Hepatic stellate cell (primary cell): Measurements from ENCODE around the gene APLP2.
A peak's percentile ranks its signal among the peaks of the same experiment; 100 is the strongest.
"Not testable (repeated sequence)": the region's sequence is repeated elsewhere in the genome, so short reads cannot be mapped to it uniquely, and the experiment has no call there.

Experiments
- DNase-seq: peaks from one replicate; pipeline ENCODE4 v3.0.0; 2011; ENCODE audit warnings: low spot score

Gene APLP2

DNA sequence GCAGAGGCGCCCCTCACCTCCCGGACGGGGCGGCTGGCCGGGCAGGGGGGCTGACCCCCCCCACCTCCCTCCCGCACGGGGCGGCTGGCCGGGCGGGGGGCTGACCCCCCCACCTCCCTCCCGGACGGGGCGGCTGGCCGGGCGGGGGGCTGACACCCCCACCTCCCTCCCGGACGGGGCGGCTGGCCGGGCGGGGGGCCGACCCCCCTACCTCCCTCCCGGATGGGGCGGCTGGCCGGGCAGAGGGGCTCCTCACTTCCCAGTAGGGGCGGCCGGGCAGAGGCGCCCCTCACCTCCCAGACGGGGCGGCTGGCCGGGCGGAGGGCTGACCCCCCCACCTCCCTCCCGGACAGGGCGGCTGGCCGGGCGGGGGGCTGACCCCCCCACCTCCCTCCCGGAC is 21.5 kb downstream of the APLP2 start:
- not testable (repeated sequence) for DNase-seq

DNA sequence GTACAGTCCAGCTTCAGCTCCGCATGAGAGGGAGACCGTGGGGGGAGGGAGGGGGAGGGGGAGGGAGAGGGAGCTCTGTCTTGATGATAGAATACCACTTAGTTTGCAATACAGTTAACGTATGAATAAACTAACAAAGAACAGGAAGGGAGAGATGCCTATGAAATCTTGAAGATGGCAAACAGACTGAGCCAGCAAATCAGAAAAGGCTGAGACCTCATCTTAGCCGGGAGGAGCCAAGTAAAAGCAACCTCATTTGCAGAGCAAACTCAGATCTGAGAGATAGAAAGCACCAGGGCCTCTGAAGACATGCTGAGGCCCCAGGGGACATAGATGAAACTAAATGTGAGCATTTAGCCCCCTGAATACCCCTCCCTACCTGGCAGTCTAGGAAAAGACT is 23.0 kb downstream of the APLP2 start:
- DNase-seq, result no peak

DNA sequence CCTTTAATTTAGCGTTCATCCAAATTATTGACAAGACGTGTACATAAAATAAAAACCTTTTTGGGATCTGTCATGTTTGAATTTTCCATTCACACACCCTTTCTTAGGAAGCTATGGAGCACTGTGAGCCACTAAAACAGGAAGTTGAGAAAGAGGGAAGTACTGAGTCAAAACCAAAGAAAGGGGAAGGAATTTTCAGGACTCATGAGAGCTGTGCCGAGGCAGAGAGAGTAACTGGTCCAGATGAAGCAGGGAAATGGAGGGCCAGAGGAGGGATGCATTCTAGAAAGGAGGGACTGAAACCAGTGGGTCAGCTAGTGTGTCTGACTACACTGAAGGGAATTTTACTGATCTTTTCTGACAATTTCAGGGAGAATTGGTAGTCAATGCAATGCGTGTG is 24.9 kb downstream of the APLP2 start:
- no peak for DNase-seq

DNA sequence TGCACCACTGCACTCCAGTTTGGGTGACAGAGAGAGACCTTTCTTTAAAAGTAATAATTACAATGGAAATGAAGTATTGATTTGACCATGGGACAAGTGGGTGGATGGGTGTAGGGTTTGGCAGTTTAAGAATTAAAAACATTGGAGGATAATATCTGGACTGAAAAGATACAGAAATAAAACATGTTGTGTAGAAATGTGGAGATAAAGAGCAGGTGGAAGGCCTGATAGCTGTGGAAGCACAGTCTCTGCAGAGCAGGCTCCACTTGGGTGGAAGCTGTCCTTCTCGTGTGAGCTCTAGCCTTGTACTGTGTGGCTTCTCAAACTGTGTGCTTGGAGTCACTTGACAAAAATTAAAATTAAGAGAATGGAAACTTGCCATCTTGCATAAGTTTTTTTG is 25.6 kb downstream of the APLP2 start:
- DNase-seq, result no peak

DNA sequence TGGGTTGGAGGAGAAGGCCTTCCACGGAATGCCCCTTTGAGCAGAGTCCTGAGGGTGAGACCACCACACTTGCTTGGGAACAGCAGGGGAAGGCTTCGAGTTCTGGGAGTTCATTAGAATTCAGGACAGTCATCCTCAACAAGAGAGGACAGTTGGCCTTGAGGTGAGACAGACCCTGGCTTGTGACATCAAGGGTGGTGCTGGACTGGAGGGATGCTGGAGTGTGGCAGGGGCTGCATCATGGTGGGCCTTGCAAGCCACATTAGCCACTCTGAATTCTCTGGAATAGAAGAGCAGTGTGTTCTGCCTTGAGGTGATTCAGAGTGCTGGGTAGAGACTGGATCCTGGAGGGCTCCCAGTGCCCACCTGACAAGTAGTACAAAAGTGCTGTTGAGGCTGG is 26.3 kb downstream of the APLP2 start:
- DNase-seq, result no peak

DNA sequence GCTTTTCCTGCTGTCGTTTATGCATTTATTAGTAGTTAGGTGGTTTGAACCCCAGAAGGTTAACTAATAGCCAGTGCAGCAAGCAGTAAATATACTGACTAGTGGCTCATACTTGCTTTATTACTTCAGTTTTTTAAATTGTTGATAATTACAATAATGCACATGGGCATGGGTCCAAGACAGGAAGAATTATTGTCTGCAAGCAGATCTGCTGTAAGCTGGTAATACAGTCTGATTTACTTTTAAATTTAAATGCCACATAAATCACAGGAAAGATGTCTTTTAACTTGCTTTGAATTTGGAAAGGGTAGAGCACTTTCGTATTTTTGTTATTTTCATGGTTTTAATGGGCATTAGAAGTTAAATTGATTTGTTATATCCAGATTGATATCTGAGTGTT is 27.1 kb downstream of the APLP2 start:
- no peak for DNase-seq

DNA sequence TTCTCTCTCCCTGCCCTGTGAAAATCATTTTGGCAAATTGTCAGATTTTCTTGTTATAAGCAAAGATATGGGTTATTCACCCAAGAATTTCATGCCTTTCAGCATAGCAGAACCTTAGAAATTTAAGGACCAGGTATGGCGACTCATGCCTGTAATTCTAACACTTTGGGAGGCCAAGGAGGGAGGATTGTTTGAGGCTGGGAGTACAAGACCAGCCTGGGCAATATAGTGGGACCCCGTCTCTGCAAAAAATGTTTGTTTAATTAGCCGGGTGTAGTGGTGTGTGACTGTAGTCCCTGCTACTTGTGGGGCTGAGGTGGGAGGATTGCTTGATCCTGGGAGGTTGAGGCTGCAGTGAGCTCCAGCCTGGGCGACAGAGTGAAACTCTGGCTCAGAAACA is 27.6 kb downstream of the APLP2 start:
- DNase-seq, result no peak

DNA sequence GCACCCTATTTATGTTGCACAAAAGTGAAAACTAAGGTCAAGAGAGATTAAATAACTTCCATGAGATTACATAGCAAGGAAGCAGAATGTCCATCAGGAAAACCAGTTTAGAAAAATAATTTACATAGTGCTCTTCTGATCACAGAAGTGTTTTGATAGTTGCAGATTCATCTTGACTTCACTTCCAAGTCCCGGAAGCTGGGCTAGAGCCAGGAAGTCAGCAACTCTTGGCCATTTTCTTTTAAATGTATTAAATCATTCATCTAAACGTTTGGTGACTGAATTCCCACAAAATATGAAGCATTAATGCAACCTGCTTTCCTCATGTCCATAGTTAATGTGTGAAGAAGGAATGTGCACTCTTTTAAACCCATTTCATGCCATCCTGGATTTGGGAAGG is 29.7 kb downstream of the APLP2 start:
- DNase-seq, result no peak

DNA sequence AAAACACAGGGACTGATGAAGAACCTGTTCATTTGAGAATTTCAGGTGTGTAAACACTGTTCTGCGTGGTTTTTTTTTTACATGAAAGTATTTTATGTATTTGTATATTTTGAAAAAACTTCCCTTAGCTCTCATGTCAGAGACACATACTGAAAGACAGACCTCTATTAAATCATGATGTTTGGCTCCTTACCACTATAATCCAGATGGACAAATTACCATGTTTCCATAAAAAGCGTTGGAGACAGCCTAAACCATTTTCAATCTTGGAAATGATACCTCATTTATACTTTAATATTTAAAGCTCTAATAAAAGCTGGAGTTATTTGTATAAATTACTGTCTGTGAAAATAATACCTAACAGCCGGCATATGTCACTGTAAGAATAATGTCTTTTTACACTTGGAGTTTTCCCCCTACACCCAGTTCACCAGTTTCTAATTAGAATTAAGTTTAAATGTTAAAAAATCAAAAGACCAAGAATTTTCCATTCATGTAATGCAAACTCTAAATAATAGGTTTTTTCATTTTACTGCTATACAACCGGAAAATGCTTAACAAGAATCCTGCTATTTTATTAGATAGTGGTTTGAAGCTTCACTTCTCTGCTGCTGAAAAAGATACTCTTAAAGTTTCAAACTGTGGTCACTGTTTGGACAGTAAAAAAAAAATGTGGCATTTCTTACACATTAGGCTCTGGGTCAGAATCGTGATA is 30.8 kb downstream of the APLP2 start:
- DNase-seq, result no peak

DNA sequence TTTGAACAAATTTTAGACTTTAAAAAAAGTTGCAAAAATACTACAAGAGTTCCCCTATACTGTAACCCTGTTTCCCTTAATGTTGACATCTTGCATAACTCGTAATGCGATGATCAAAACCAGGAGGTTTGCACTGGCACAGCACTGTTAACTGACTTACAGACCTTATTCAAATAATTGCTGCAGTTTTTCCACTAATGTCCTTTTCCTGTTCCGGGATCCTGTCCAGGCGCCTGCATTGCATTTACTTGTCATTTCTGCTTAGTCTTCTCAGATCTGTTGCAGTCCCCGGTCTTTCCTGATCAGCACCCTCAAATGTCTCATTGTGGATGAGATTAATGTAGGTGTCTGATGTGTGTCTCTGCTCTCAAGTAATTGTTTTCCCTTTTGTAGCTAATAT is 32.0 kb downstream of the APLP2 start:
- no peak for DNase-seq

DNA sequence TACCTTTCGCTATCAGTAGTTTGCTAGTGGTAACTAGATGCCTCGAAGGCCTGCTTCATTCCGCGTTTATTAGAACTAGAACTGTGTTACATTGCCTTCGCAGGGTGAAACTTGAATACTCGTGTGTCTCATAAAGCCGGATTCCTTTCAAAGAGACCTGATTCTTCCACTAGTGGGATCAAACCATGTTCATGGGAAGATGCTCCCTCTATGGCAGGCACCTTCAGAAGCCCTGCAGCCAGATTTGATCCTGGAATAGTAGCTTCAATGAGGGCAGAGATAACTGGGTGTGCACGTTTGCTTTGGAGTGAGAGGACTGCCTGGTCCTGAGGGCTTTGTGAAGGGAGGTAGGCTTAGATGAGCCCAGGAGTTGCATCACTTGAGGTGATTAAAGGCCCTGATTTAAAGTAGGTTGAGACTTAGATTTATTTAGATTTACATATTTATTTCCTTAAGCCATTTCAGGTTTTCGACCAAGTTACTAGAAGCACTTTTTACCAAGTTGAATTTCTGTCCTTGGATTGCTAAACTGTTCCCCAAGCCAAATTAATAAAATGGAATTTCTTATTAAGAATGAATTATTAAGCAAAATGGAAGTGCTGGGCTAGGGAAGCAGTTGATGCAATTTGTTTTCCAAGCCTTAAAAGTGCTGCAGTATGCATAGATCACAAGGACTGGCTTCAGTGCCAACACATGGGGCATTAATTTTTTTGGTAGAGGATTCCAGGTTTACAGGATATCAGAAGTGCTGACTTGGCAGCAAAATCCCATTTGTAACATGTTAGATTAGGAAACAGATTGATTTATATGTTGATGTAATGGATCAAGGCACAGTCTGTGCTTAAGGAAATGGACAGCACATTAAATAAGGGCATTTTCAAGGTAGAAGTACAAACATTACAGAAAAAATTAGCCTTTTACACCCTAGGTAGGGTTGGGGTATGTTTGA is 32.9 kb downstream of the APLP2 start:
- DNase-seq, result no peak

DNA sequence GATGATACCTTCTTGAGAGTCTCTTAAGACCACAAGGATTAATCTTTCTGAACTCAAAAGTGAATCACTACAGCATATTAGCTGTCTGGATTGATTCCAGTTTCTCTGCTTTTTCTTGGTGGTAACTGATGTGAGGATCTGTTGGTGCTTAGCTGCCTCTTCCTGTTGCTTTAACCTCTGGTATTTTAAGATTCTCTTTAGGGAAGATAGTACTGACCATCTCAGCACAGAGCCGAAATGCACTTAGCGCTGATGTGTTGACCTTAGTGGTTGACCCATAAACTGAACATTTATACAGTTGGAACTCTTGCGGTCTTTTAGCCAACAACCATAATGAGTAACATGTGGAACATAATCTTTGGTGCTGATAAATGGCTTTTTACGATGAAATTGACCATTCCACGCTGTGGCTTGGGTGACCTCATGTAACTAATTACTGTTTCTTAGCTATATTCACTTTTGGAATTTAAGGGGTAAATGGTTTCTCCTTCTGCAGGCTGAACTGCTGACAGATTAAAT is 33.7 kb downstream of the APLP2 start:
- DNase-seq, result peak; percentile 80

DNA sequence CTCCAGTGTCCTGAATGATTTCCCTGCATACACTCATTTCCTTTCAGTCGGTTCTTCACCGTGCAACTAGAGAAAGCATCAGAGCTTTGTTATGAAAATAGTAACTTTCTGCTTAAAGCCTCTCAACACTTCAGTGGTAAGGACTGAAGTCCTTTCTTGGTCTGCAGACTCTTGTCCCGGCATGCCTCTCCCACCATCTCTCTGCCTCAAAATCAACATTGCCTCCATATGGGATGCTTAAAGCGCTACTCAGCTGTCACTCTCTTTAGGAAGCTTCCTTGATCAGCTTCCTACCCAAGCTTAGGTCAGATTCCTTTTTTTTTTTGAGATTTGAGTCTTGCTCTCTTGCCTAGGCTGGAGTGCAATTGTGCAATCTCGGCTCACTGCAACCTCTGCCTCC is 36.7 kb downstream of the APLP2 start:
- no peak for DNase-seq

DNA sequence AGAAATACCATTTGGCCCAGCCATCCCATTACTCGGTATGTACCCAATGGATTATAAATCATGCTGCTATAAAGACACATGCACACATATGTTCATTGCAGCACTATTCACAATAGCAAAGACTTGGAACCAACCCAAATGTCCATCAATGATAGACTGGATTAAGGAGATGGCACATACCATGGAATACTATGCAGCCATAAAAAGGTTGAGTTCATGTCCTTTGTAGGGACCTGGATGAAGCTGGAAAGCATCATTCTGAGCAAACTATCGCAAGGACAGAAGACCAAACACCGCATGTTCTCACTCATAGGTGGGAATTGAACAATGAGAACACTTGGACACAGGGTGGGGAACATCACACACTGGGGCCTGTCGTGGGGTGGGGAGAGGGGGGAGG is 39.0 kb downstream of the APLP2 start:
- not testable (repeated sequence) for DNase-seq

DNA sequence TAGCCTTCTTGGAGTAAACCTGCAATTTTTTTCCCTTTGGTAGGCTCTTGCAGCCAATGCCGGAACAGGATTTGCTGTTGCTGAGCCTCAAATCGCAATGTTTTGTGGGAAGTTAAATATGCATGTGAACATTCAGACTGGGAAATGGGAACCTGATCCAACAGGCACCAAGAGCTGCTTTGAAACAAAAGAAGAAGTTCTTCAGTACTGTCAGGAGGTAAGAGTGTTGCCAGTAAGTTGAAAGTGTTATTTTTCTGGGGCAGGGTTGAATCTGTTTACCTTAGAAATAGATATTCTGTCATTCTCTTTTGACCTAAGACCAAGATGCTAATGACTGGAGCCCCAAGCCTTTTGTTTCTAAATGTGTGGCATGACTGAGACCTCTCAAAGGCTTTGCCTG is 39.7 kb downstream of the APLP2 start:
- no peak for DNase-seq

DNA sequence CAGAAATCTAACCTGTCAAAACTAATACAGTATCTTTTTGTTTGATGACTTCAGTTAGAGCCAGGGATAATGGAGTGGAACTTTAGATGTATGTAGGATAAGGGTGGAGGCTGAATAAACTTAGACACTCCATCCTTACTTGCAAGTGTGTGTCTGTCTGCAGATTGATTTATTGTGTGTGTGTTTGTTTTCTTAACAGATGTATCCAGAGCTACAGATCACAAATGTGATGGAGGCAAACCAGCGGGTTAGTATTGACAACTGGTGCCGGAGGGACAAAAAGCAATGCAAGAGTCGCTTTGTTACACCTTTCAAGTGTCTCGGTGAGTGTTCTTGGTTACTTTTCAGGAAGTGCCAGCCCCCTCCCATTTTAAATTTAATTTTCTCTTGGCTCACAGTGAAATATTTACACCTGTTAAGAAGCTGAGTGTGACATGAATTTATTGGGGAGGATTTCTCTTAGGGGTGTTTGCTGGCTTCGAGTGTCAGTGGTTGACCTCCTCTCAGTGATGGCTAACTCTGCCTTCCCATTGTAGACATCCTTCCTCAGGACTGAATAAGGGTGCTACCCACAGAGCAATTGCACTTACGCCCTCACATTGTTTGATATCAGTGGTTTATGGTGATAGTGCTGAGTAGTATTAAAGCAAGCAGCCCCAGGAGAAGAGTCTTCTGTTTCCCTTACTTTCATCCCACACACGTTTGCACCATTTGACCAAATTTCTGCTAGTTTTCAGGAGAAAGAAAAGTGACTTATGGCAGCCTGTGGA is 40.8 kb downstream of the APLP2 start:
- no peak for DNase-seq

DNA sequence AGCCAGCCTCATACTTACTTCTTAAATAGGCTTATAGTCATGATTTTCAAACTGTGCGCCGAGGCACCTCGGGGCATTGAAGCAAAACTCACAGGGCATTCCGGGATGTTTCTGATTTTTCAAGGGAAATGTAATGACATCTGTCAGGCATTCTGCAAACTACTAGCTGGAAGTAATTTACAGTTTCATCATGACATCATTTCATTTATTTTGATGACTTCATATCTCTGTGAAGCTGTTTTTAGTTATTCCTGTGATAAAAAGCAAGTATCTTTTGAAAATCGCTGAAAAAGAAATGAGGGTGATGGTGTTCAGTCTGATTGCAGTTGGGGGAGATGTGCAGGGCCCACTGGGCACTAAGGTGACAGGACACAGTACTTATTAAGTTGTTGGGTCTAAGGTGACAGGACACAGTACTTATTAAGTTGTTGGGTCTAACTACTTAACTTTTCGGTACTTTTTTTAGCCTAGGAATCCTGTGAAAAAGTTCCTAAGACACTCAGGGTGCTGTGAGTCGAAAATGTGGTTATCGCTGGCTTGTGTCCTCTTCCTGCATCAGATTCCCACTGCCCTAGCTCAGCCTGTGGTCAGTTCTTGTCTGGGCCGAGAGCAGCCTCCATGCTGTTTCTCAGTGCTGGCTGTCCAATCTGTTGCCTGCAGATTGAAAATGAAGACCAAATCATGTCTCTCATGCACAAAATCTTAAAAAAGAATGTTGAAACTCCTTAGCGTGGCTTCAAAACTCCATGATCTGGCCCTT is 42.6 kb downstream of the APLP2 start:
- DNase-seq, result no peak

DNA sequence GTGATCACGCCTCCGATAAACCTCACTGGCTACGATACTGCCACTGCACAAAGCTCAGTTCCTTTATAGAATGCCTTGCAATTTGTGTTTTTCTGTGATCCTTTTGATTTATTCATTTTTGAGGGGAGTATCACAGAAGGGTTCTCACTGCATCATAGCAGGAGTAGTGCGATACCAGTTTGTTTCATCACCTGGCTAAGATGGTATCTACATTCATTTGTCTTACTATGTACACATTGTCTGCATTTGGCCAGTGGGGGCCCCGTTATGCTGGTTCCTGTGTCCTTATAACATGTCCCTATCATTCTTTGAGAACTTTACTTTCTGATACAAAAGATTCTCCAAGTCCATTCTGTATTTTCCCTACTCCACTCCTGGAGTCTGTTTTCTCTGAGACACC is 44.6 kb downstream of the APLP2 start:
- no peak for DNase-seq

DNA sequence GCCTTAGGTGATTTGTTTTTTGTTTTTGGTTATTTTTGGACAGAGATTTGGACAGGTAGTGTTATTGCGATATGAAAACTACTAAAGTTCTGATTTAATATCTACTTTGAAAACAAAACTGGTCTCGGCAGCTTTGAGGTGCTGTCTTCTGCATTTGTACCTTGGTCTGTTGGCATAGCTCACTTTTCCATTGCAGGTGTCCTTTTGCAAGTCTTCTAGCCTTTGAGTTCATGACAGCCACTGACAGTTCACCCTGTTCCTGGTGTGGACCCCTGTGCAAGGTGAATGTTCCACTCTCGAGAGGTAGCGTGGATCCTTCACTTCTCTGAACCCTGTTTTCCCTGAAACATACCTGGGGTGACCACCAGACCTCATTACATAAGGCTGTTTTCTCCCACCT is 45.0 kb downstream of the APLP2 start:
- DNase-seq, result no peak

DNA sequence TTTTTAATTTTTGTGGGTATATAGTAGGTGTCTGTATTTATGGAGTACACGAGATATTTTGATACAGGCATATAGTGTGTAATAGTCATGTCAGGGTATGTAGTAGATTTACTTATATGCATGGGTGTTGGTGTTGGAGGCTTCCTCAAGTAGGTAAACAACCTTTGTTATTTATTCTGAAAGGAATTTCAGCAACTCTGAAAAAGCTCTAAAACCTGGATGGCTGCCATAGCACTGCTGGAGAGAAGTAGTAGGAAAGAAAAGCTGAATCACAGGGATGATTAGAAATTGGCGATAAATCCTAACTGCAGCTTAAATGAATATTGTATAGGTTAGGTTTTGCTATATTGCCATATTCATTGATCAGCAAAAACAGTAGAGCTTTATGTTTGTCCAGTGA is 45.5 kb downstream of the APLP2 start:
- DNase-seq, result no peak

DNA sequence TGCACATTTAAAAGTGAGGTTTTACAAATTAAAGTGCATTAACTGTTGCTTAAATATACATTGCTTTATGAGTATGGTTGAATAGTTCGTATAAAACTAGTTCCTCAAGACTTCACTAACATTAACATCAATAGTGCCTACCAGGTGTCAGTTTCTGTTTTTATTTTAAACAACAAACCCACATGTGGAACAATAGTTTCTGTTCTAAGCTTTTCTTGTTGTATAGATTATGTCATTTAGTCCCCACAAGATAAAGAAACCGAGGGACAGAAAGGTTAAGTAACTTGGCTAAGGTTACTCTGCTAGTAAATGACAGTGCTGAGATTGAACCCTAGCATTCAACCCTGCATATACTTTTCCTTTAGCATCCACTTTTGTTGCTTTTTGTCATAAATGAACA is 48.5 kb downstream of the APLP2 start:
- DNase-seq, result no peak
